HepG2 (cell line): ENCODE results near the gene C10orf90. TPM values are rescaled to one million over a fixed set of nuclear protein-coding genes. Genes with fewer than 3 reads are reported as not detected.

Source experiments
- ARID4A ChIP-seq: sonication (generic); formaldehyde crosslinking; IDR thresholded peaks from 2 replicates; pipeline ENCODE4 v1.5.0; 2020; ENCODE audit warnings: mild to moderate bottlenecking, missing genetic modification reagents, borderline replicate concordance
- GMEB2 ChIP-seq: IDR thresholded peaks from 2 replicates; pipeline ENCODE4 v1.6.1; 2016; ENCODE audit warnings: missing biosample characterization, missing genetic modification reagents, low read depth
- MED1 ChIP-seq: sonication (generic); formaldehyde crosslinking; IDR thresholded peaks from 2 replicates; pipeline ENCODE4 v1.4.0; 2020; ENCODE audit warnings: missing genetic modification reagents
- U2AF2 ChIP-seq: fragments of 200-400 bp; formaldehyde crosslinking; IDR thresholded peaks from 2 replicates; pipeline ENCODE4 v1.6.1; 2017; ENCODE audit warnings: low read depth, mild to moderate bottlenecking, low read length
- XBP1 ChIP-seq: sonication (generic); formaldehyde crosslinking; IDR thresholded peaks from 2 replicates; pipeline ENCODE4 v1.5.0; 2020; ENCODE audit warnings: missing genetic modification reagents
- ZNF274 ChIP-seq: sonication (generic); formaldehyde crosslinking; IDR thresholded peaks from 2 replicates; pipeline ENCODE4 v1.5.1; 2020; ENCODE audit warnings: mild to moderate bottlenecking, missing genetic modification reagents
- ZNF530 ChIP-seq: sonication (generic); formaldehyde crosslinking; IDR thresholded peaks from 2 replicates; pipeline ENCODE4 v1.5.0; 2020; ENCODE audit warnings: low read depth, mild to moderate bottlenecking, missing genetic modification reagents
- polyA plus RNA-seq, 8 experiments: library from polyadenylated mRNA; depleted of rRNA in 3 of 8; stranded (reverse) in 7 of 8; unstranded in 1 of 8; fragments of >200 nt; fragmentation: Illumina TruSeq in 4 of 8; extraction: Trizol in 4 of 8; gene quantifications; 2 replicates each; pipeline versions ENCODE4 v1.2.1 to v1.2.3, GENCODE V29; 2011 to 2016; ENCODE audit warnings: low read depth in 4 of 8, missing spikeins in 1 of 8, mixed read lengths in 1 of 8; ENCODE audit not compliant: insufficient read depth in 1 of 8
- total RNA-seq, 5 experiments: library from RNA; depleted of rRNA; stranded (reverse); fragments of >200 nt; fragmentation: Illumina TruSeq; extraction: Trizol; gene quantifications; 2 replicates each; pipeline ENCODE4 v1.2.3, GENCODE V29; 2016; ENCODE audit warnings: low read depth in 1 of 5
- TF ChIP-seq, protein P1 (sequence below): sonication (generic); formaldehyde crosslinking; IDR thresholded peaks from 2 replicates; pipeline ENCODE4 v1.4.0; 2020; ENCODE audit warnings: mild to moderate bottlenecking, missing genetic modification reagents, borderline replicate concordance
- TF ChIP-seq, protein P2 (sequence below): sonication (generic); formaldehyde crosslinking; IDR thresholded peaks from 2 replicates; pipeline ENCODE4 v1.5.1; 2020; ENCODE audit warnings: missing genetic modification reagents, mild to moderate bottlenecking, borderline replicate concordance

C10orf90 gene
- total and polyA plus RNA-seq, 2 of the 13 experiments (the other 11 are each of a cell fraction or from before 2014, with no cell fraction given): not detected

DNA sequence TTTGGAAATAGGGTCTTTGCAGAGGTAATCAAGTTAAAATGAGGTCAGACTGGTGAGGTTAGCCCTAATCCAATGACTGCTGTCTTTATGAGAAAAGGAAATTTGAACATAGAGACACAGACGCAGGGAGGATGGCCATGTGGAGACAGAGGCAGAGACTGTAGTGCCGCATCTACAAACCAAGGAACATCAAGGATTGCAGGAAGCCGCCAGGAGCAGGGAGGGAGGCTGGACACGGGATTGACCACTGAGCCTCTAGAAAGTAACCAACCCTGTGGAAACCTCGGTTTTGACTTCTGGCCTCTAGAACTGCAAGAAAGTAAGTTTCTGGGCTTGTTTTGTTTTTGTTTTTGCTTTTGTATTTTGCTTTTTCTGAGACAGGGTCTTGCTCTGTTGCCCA lies 213.9 kb downstream of the C10orf90 start (continued):
- TF ChIP-seq, protein P1, sequence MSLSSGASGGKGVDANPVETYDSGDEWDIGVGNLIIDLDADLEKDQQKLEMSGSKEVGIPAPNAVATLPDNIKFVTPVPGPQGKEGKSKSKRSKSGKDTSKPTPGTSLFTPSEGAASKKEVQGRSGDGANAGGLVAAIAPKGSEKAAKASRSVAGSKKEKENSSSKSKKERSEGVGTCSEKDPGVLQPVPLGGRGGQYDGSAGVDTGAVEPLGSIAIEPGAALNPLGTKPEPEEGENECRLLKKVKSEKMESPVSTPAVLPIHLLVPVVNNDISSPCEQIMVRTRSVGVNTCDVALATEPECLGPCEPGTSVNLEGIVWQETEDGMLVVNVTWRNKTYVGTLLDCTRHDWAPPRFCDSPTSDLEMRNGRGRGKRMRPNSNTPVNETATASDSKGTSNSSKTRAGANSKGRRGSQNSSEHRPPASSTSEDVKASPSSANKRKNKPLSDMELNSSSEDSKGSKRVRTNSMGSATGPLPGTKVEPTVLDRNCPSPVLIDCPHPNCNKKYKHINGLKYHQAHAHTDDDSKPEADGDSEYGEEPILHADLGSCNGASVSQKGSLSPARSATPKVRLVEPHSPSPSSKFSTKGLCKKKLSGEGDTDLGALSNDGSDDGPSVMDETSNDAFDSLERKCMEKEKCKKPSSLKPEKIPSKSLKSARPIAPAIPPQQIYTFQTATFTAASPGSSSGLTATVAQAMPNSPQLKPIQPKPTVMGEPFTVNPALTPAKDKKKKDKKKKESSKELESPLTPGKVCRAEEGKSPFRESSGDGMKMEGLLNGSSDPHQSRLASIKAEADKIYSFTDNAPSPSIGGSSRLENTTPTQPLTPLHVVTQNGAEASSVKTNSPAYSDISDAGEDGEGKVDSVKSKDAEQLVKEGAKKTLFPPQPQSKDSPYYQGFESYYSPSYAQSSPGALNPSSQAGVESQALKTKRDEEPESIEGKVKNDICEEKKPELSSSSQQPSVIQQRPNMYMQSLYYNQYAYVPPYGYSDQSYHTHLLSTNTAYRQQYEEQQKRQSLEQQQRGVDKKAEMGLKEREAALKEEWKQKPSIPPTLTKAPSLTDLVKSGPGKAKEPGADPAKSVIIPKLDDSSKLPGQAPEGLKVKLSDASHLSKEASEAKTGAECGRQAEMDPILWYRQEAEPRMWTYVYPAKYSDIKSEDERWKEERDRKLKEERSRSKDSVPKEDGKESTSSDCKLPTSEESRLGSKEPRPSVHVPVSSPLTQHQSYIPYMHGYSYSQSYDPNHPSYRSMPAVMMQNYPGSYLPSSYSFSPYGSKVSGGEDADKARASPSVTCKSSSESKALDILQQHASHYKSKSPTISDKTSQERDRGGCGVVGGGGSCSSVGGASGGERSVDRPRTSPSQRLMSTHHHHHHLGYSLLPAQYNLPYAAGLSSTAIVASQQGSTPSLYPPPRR: no peak
- TF ChIP-seq ZNF530 (CRISPR knock-in tag) (no peak), XBP1 (CRISPR knock-in tag) (no peak), ZNF274 (CRISPR knock-in tag) (no peak), MED1 (CRISPR knock-in tag) (no peak), GMEB2 (CRISPR knock-in tag) (no peak), ARID4A (CRISPR knock-in tag) (no peak), U2AF2 (no peak)
- TF ChIP-seq, protein P2, sequence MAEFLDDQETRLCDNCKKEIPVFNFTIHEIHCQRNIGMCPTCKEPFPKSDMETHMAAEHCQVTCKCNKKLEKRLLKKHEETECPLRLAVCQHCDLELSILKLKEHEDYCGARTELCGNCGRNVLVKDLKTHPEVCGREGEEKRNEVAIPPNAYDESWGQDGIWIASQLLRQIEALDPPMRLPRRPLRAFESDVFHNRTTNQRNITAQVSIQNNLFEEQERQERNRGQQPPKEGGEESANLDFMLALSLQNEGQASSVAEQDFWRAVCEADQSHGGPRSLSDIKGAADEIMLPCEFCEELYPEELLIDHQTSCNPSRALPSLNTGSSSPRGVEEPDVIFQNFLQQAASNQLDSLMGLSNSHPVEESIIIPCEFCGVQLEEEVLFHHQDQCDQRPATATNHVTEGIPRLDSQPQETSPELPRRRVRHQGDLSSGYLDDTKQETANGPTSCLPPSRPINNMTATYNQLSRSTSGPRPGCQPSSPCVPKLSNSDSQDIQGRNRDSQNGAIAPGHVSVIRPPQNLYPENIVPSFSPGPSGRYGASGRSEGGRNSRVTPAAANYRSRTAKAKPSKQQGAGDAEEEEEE (CRISPR knock-in tag): no peak
